Measurements from ENCODE around the gene DGKH. TPM values are rescaled to one million over a fixed set of nuclear protein-coding genes. Genes with fewer than 3 reads are reported as not detected.

The DGKH gene
- total RNA-seq, 4 donors from 2014 or later, result 5.7 to 24.0 (median 15.0) TPM

DNA sequence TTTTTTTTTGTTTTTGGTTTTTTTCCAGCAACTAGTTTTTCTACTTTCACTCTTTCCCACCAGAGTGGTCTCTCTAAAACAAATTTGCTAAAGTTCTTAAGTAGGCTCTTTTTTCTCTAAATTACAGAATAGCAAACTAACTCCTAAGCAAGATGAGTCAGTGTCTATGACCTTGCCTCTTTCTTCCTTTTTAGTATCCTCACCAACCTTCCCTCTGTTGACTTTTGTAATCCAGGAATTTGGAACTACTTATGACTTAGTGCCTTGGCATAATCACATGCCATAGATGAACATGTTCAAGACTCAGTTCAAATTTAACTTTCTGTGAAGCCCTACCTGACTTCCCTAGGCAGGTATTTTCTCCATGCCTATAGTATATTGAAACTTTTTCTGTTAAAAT lies 191.2 kb downstream of the DGKH start:
- no peaks in the 10 kb centered on the region for H3K4me1 ChIP-seq
- peaks cover 0 to 4% (median 0%) of the 10 kb centered on the region in 3 donors for H3K36me3 ChIP-seq
- intact Hi-C loops (cut with DNase I), result no loop called here
- H3K9me3 ChIP-seq, result no peaks in the 10 kb centered on the region
- no peak overlapping the region for H3K4me3 ChIP-seq
- DNase-seq, result no peak
- no peaks in the 10 kb centered on the region for H3K27me3 ChIP-seq
- TF ChIP-seq, protein P1, sequence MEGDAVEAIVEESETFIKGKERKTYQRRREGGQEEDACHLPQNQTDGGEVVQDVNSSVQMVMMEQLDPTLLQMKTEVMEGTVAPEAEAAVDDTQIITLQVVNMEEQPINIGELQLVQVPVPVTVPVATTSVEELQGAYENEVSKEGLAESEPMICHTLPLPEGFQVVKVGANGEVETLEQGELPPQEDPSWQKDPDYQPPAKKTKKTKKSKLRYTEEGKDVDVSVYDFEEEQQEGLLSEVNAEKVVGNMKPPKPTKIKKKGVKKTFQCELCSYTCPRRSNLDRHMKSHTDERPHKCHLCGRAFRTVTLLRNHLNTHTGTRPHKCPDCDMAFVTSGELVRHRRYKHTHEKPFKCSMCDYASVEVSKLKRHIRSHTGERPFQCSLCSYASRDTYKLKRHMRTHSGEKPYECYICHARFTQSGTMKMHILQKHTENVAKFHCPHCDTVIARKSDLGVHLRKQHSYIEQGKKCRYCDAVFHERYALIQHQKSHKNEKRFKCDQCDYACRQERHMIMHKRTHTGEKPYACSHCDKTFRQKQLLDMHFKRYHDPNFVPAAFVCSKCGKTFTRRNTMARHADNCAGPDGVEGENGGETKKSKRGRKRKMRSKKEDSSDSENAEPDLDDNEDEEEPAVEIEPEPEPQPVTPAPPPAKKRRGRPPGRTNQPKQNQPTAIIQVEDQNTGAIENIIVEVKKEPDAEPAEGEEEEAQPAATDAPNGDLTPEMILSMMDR (IDR thresholded peaks at IDR 0.05), result no peak
- no peak for TF ChIP-seq POLR2A (IDR thresholded peaks at IDR 0.05)
- no peak overlapping the region for H3K27ac ChIP-seq

DNA sequence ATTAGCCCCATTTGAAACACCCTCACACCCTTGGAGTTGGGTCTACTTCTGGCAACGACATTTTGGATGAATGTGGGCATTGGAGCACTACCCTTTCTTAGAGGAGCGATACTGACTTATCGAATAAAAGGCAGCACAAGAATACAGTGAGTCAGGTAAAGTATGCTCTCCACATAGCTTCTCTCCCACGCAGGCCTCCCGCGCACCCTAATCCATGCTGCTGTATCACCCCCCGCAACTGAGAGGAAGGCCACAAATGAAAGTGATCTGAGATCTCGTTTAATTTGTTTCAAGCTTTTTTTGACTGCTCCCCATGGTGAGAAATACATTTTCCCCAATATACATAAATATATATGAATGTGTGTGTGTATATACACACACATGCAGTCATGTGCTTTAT lies 198.1 kb downstream of the DGKH start:
- H3K36me3 ChIP-seq, result no peaks in the 10 kb centered on the region
- H3K4me3 ChIP-seq, result no peak overlapping the region
- DNase-seq, result no peak
- WGBS, 2 donors, result 83 to 94% methylated on average over 8 of the region's 8 CpGs
- TF ChIP-seq, protein P1 (IDR thresholded peaks at IDR 0.05), result no peak
- TF ChIP-seq POLR2A (IDR thresholded peaks at IDR 0.05), result no peak
- no peaks in the 10 kb centered on the region for H3K9me3 ChIP-seq
- intact Hi-C loops (cut with DNase I), result no loop called here
- H3K27ac ChIP-seq, result no peak overlapping the region
- H3K4me1 ChIP-seq, result no peaks in the 10 kb centered on the region
- H3K27me3 ChIP-seq, result no peaks in the 10 kb centered on the region

DNA sequence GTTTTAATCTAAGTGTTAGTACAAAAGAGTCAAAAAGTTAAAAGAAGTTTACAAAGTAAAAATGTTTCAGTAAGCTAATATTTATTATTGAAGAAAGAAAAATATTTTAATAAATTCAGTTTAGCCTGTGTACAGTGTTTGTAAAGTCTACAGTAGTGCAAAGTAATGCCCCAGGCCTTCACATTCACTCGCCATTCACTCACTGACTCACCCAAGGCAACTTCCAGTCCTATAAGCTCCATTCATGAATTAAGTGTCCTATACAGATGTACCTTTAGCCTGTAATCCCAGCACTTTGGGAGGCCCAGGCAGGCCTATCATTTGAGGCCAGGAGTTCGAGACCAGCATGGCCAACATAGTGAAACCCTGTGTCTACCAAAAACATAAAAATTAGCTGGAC lies 199.4 kb downstream of the DGKH start:
- Histone ChIP-seq H3K4me3 (no peak overlapping the region), H3K36me3 (no peaks in the 10 kb centered on the region), H3K9me3 (no peaks in the 10 kb centered on the region), H3K27me3 (no peaks in the 10 kb centered on the region), H3K27ac (no peak overlapping the region), H3K4me1 (no peaks in the 10 kb centered on the region)
- 43 to 45% methylated on average over 1 to 2 of the region's 2 CpGs for WGBS, 2 donors
- no peak for DNase-seq
- intact Hi-C loops (cut with DNase I), result no loop called here
- no peak for TF ChIP-seq POLR2A (IDR thresholded peaks at IDR 0.05)
- TF ChIP-seq, protein P1 (IDR thresholded peaks at IDR 0.05), result no peak

DNA sequence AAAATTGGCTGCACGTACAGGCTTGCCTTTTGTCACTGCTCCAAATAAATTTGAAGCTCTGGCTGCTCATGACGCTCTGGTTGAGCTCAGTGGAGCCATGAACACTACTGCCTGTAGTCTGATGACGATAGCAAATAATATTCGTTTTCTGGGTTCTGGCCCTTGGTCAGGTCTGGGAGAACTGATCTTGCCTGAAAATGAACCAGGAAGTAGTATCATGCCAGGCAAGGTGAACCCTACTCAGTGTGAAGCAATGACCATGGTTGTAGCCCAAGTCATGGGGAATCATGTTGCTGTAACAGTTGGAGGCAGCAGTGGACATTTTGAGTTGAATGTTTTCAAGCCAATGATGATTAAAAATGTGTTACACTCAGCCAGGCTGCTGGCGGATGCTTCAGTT lies 207.4 kb downstream of the DGKH start:
- DNase-seq, result no peak
- Histone ChIP-seq H3K4me3 (no peak overlapping the region), H3K36me3 (no peaks in the 10 kb centered on the region), H3K27me3 (no peaks in the 10 kb centered on the region), H3K27ac (no peak overlapping the region), H3K4me1 (peaks cover 0 to 8% (median 0%) of the 10 kb centered on the region in 3 donors), H3K9me3 (no peaks in the 10 kb centered on the region)
- intact Hi-C loops (cut with DNase I), result no loop called here
- WGBS, 2 donors, result 52% methylated on average over 5 of the region's 5 CpGs
- no peak for TF ChIP-seq POLR2A (IDR thresholded peaks at IDR 0.05)
- TF ChIP-seq, protein P1 (IDR thresholded peaks at IDR 0.05), result no peak

DNA sequence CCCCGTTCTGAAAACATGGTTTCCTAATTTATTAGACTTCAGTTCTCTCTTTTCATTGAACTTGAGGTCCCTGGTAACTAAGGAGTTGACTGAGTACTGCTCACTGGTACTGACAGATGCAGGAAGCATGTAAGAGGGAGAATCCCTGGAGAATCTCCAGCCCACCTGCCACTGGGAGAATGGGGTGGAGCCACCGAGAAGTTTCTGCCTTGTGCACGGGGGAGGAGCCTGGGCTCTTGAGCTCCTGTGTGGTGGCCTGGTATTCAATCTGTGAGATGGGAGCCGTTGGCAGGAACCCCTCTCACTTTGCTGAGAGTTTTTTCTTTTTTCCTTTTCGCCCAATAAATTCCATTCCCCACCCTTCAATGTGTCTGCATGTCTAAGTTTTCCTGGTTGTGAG lies 210.3 kb downstream of the DGKH start:
- TF ChIP-seq, protein P1 (IDR thresholded peaks at IDR 0.05), result no peak
- no peak for TF ChIP-seq POLR2A (IDR thresholded peaks at IDR 0.05)
- no peak for DNase-seq
- Histone ChIP-seq H3K27ac (no peak overlapping the region), H3K4me1 (peaks cover 0 to 8% (median 0%) of the 10 kb centered on the region in 3 donors), H3K27me3 (no peaks in the 10 kb centered on the region), H3K36me3 (no peaks in the 10 kb centered on the region), H3K9me3 (no peaks in the 10 kb centered on the region), H3K4me3 (no peak overlapping the region)
- WGBS, 2 donors, result 83 to 86% methylated on average over 5 of the region's 5 CpGs
- intact Hi-C loops (cut with DNase I), result no loop called here
